Bronchial epithelial cell (primary cell): ENCODE data around the gene ASCL2. TPM values are rescaled to one million over a fixed set of nuclear protein-coding genes. Genes with fewer than 3 reads are reported as not detected.

Experiments
- DNase-seq: peaks from one replicate; pipeline ENCODE4 v3.0.0-alpha.2; 2010; ENCODE audit warnings: low read depth
- FAIRE-seq: peaks from 2 replicates; lab custom pipeline; 2011; peaks lifted over from hg19 to GRCh38; lab: Jason Lieb, UNC
- H3K27me3 ChIP-seq: 2 replicates; pipeline ENCODE4 v1.5.1; 2011; ENCODE audit warnings: low read length; ENCODE audit not compliant: control insufficient read depth, insufficient read depth
- H3K36me3 ChIP-seq: 2 replicates; pipeline ENCODE4 v1.5.1; 2011; ENCODE audit warnings: low read length; ENCODE audit not compliant: control insufficient read depth, insufficient read depth
- H3K4me3 ChIP-seq: 2 replicates; pipeline ENCODE4 v1.5.1; 2011; ENCODE audit warnings: mild to moderate bottlenecking, low read depth, low read length, control low read depth
- CTCF ChIP-seq: IDR thresholded peaks from 2 replicates; pipeline ENCODE4 v1.5.1; 2011; ENCODE audit warnings: mild to moderate bottlenecking, moderate library complexity, low read length, control low read depth, inconsistent platforms; ENCODE audit not compliant: insufficient read depth, severe bottlenecking
- total RNA-seq: library from RNA; depleted of rRNA; stranded (reverse); fragments of >200 nt; gene quantifications from 2 replicates; pipeline ENCODE4 v1.2.1, GENCODE V29; 2014

Gene ASCL2
- total RNA-seq, 1 donor from 2014 or later = 0.79 TPM

- Histone ChIP-seq H3K27me3 (peaks cover 3% of the 10 kb centered on the region), H3K4me3 (no peak overlapping the region), H3K36me3 (no peaks in the 10 kb centered on the region)
- FAIRE-seq (no peak), DNase-seq (no peak)
- no peak for TF ChIP-seq CTCF
Observed at GRCh38 chr11:2264366-2265053, 5.9 kb downstream of the ASCL2 start.

GRCh38 chr11:2263724-2264360 lies 6.5 kb downstream of the ASCL2 start:
- H3K36me3 ChIP-seq = no peaks in the 10 kb centered on the region
- no peak for FAIRE-seq
- no peak overlapping the region for H3K4me3 ChIP-seq
- no peak for DNase-seq
- no peak for TF ChIP-seq CTCF
- H3K27me3 ChIP-seq = peaks cover 3% of the 10 kb centered on the region

GRCh38 chr11:2263071-2263565 lies 7.3 kb downstream of the ASCL2 start:
- peaks cover 3% of the 10 kb centered on the region for H3K27me3 ChIP-seq
- no peaks in the 10 kb centered on the region for H3K36me3 ChIP-seq
- H3K4me3 ChIP-seq = no peak overlapping the region
- FAIRE-seq = no peak
- no peak for DNase-seq
- TF ChIP-seq CTCF = no peak

- no peak for TF ChIP-seq CTCF
- peaks cover 3% of the 10 kb centered on the region for H3K27me3 ChIP-seq
- FAIRE-seq = no peak
Observed at GRCh38 chr11:2262301-2263070, 7.9 kb downstream of the ASCL2 start.

GRCh38 chr11:2261436-2262230 lies 8.8 kb downstream of the ASCL2 start:
- H3K36me3 ChIP-seq = no peaks in the 10 kb centered on the region
- H3K4me3 ChIP-seq = no peak overlapping the region
- no peak for DNase-seq
- TF ChIP-seq CTCF = no peak
- peaks cover 3% of the 10 kb centered on the region for H3K27me3 ChIP-seq
- no peak for FAIRE-seq

More at GRCh38 chr11:2262301-2263070, 7.9 kb downstream of the ASCL2 start:
- no peak overlapping the region for H3K4me3 ChIP-seq
- no peak for DNase-seq
- no peaks in the 10 kb centered on the region for H3K36me3 ChIP-seq
